Transverse colon (tissue), 4 donors: ENCODE measurements around the gene CREB5. TPM values are rescaled to one million over a fixed set of nuclear protein-coding genes. Genes with fewer than 3 reads are reported as not detected.

Experiments used
- DNase-seq: peaks from one replicate; pipeline ENCODE4 v3.0.0-alpha.2; 2019
- H3K27ac ChIP-seq, 4 donors: fragments of 200-600 bp; sonication (generic); 2 replicates each; pipeline ENCODE4 v1.5.1; 2016 to 2018; ENCODE audit warnings: inconsistent platforms in 4 of 4
- H3K27me3 ChIP-seq: fragments of 200-600 bp; sonication (generic); 2 replicates; pipeline ENCODE4 v1.5.1; 2017; ENCODE audit warnings: inconsistent platforms
- H3K36me3 ChIP-seq, 4 donors: fragments of 200-600 bp; sonication (generic); 2 replicates each; pipeline ENCODE4 v1.5.1; 2017 to 2019; ENCODE audit warnings: inconsistent platforms in 4 of 4
- H3K4me1 ChIP-seq, 4 donors: fragments of 200-600 bp; sonication (generic); 2 replicates each; pipeline ENCODE4 v1.5.1; 2017 to 2020; ENCODE audit warnings: inconsistent platforms in 4 of 4
- H3K4me3 ChIP-seq, 4 donors: fragments of 200-600 bp; sonication (generic); 1 replicate in 1 of 4; 2 replicates in 3 of 4; pipeline versions ENCODE4 v1.5.1 to v1.6.1; 2017 to 2019; ENCODE audit warnings: inconsistent platforms in 4 of 4
- H3K9me3 ChIP-seq, 2 donors: fragments of 200-600 bp; sonication (generic); 2 replicates each; pipeline ENCODE4 v1.5.1; 2017 to 2019; ENCODE audit warnings: inconsistent platforms in 2 of 2
- CTCF ChIP-seq, 5 experiments: fragments of 200-600 bp in 3 of 5; fragments of 450-650 bp in 2 of 5; sonication (generic) in 3 of 5; IDR thresholded peaks; 1 replicate in 2 of 5; 2 replicates in 3 of 5; pipeline ENCODE4 v1.5.1; 2016 to 2017; ENCODE audit warnings: antibody characterized with exemption in 5 of 5, inconsistent platforms in 3 of 5, mild to moderate bottlenecking in 2 of 5, moderate library complexity in 1 of 5
- EP300 ChIP-seq: sonication (generic); formaldehyde crosslinking; IDR thresholded peaks from one replicate; pipeline ENCODE4 v1.6.1; 2017; ENCODE audit warnings: antibody characterized with exemption, low read depth
- POLR2A ChIP-seq: fragments of 450-650 bp; IDR thresholded peaks from one replicate; pipeline ENCODE4 v1.6.1; 2016; ENCODE audit warnings: antibody characterized with exemption, mild to moderate bottlenecking, moderate library complexity
- POLR2AphosphoS5 ChIP-seq, 3 donors: sonication (generic); formaldehyde crosslinking; IDR thresholded peaks; one replicate each; pipeline ENCODE4 v1.6.1; 2016; ENCODE audit warnings: antibody characterized with exemption in 3 of 3
- WGBS, 2 donors: methylation state at CpG; one replicate each; pipeline ENCODE4 v1.1.5; 2018; ENCODE audit warnings: low coverage in 1 of 2; 5-methylcytosine and 5-hydroxymethylcytosine counted together
- in situ Hi-C, 4 donors: fragments of 200-750 bp; cut with MboI; loops; one replicate each; pipeline versions ENCODE4 v1.15.0 to v1.15.1; 2017; ENCODE audit warnings: low sequenced_read_pairs in 3 of 4, low pct_ligation_motif_present in 1 of 4, low pct_unique_long_range_greater_than_20kb in 1 of 4
- intact Hi-C: fragments of 100-400 bp; cut with DNase I; formaldehyde crosslinking; loops from one replicate; pipeline ENCODE4 v1.15.1; 2023; ENCODE audit warnings: low total_unique reads
- total RNA-seq, 4 donors: library from RNA; depleted of rRNA; stranded (reverse); fragments of >200 nt; gene quantifications; one replicate each; pipeline ENCODE4 v1.1.0, GENCODE V29; 2016

CREB5 gene
- total RNA-seq, 4 donors from 2014 or later, result 3.0 to 12.2 (median 7.0) TPM

- no peaks in the 10 kb centered on the region for H3K4me1 ChIP-seq
- no peak overlapping the region for H3K4me3 ChIP-seq
- 97% methylated on average over 1 of the region's 1 CpG; no CpG with 5 or more reads in 1 of the 2 donors for WGBS, 2 donors
- intact Hi-C loops (no loop called here), in situ Hi-C loops (no loop called here)
- TF ChIP-seq CTCF (IDR thresholded peaks at IDR 0.05), result no peak
- no peak for TF ChIP-seq EP300
- no peak for TF ChIP-seq POLR2AphosphoS5 (IDR thresholded peaks at IDR 0.05)
- TF ChIP-seq POLR2A, result no peak
- DNase-seq, result no peak
- H3K27me3 ChIP-seq, result no peaks in the 10 kb centered on the region
- no peaks in the 10 kb centered on the region for H3K36me3 ChIP-seq
- H3K9me3 ChIP-seq, result no peaks in the 10 kb centered on the region
- no peak overlapping the region for H3K27ac ChIP-seq
These were observed 424.9 kb downstream of the CREB5 start for GRCh38 chr7:28837216-28837615.

GRCh38 chr7:28840592-28840995, 428.3 kb downstream of the CREB5 start:
- H3K27ac ChIP-seq, result no peak overlapping the region
- no peaks in the 10 kb centered on the region for H3K27me3 ChIP-seq
- no peaks in the 10 kb centered on the region for H3K9me3 ChIP-seq
- no peaks in the 10 kb centered on the region for H3K36me3 ChIP-seq
- no peaks in the 10 kb centered on the region for H3K4me1 ChIP-seq
- no peak overlapping the region for H3K4me3 ChIP-seq
- 40 to 52% methylated on average over 3 of the region's 3 CpGs for WGBS, 2 donors
- in situ Hi-C loops, result no loop called here
- no peak for DNase-seq
- intact Hi-C loops, result no loop called here
- peak in 4 of 5 experiments; percentile 21 to 43 (median 37) for TF ChIP-seq CTCF (IDR thresholded peaks at IDR 0.05)
- TF ChIP-seq POLR2AphosphoS5 (IDR thresholded peaks at IDR 0.05), result no peak

- no peaks in the 10 kb centered on the region for H3K4me1 ChIP-seq
- H3K27ac ChIP-seq, result no peak overlapping the region
- in situ Hi-C loops, result no loop called here
- no peaks in the 10 kb centered on the region for H3K36me3 ChIP-seq
- H3K9me3 ChIP-seq, result no peaks in the 10 kb centered on the region
- intact Hi-C loops, result no loop called here
- DNase-seq, result no peak
- H3K4me3 ChIP-seq, result no peak overlapping the region
- H3K27me3 ChIP-seq, result no peaks in the 10 kb centered on the region
- TF ChIP-seq POLR2A (no peak), CTCF (IDR thresholded peaks at IDR 0.05) (no peak), POLR2AphosphoS5 (IDR thresholded peaks at IDR 0.05) (no peak), EP300 (no peak)
These were observed 429.4 kb downstream of the CREB5 start for GRCh38 chr7:28841766-28842165.

- Histone ChIP-seq H3K4me1 (no peaks in the 10 kb centered on the region), H3K27me3 (no peaks in the 10 kb centered on the region), H3K9me3 (no peaks in the 10 kb centered on the region), H3K36me3 (no peaks in the 10 kb centered on the region), H3K27ac (no peak overlapping the region), H3K4me3 (no peak overlapping the region)
- 89 to 91% methylated on average over 1 of the region's 1 CpG for WGBS, 2 donors
- DNase-seq, result no peak
- TF ChIP-seq POLR2AphosphoS5 (IDR thresholded peaks at IDR 0.05), result no peak
- TF ChIP-seq EP300, result no peak
- no peak for TF ChIP-seq POLR2A
- TF ChIP-seq CTCF (IDR thresholded peaks at IDR 0.05), result no peak
- in situ Hi-C loops (no loop called here), intact Hi-C loops (no loop called here)
These were observed 430.5 kb downstream of the CREB5 start for GRCh38 chr7:28842769-28843295.
